HEK293 (cell line): ENCODE data around the gene DHDH.
A peak's percentile ranks its signal among the peaks of the same experiment; 100 is the strongest.

Experiments
- CTCF ChIA-PET: fragments of 350-600 bp; formaldehyde crosslinking; extraction: SDS; loops from one replicate; lab custom pipeline; 2021; ENCODE audit warnings: antibody characterized with exemption; lab: Yijun Ruan, JAX
- POLR2A ChIA-PET: fragments of 300-600 bp; formaldehyde crosslinking; extraction: SDS; loops from one replicate; lab custom pipeline; 2020; ENCODE audit warnings: antibody characterized with exemption, inconsistent platforms; lab: Yijun Ruan, JAX
- H3K27ac ChIP-seq: fragments of 200-500 bp; sonication (Bioruptor generic); 2 replicates; pipeline ENCODE4 v1.5.1; 2014; ENCODE audit warnings: low read depth, low read length, control low read depth, inconsistent platforms; ENCODE audit errors: extremely low read depth
- H3K36me3 ChIP-seq, 2 experiments: fragments of 200-500 bp in 1 of 2; sonication (Bioruptor generic) in 1 of 2; 1 replicate in 1 of 2; 2 replicates in 1 of 2; pipeline ENCODE4 v1.5.1; 2014 to 2017; ENCODE audit warnings: inconsistent platforms in 2 of 2, low read length in 2 of 2; ENCODE audit not compliant: control insufficient read depth in 2 of 2, insufficient read depth in 1 of 2
- H3K4me1 ChIP-seq: fragments of 200-500 bp; sonication (Bioruptor generic); 2 replicates; pipeline ENCODE4 v1.5.1; 2014; ENCODE audit warnings: mild to moderate bottlenecking, low read length, inconsistent platforms; ENCODE audit not compliant: control insufficient read depth, insufficient read depth
- H3K4me3 ChIP-seq: 2 replicates; pipeline ENCODE4 v1.5.1; 2011; ENCODE audit warnings: low read depth, mild to moderate bottlenecking, control low read depth, low read length, moderate library complexity
- H3K9me3 ChIP-seq: fragments of 200-500 bp; sonication (Bioruptor generic); 2 replicates; pipeline ENCODE4 v1.5.1; 2014; ENCODE audit warnings: low read depth, low read length, inconsistent platforms; ENCODE audit not compliant: control insufficient read depth, insufficient read depth
- GLIS1 ChIP-seq: fragments of 450-650 bp; formaldehyde crosslinking; IDR thresholded peaks from 2 replicates; pipeline ENCODE4 v1.5.1; 2016; ENCODE audit warnings: missing biosample characterization, missing genetic modification characterization
- GLIS2 ChIP-seq: fragments of 450-650 bp; formaldehyde crosslinking; IDR thresholded peaks from 2 replicates; pipeline ENCODE4 v1.5.1; 2016; ENCODE audit warnings: missing biosample characterization, missing genetic modification characterization
- IKZF3 ChIP-seq: fragments of 450-650 bp; IDR thresholded peaks from 2 replicates; pipeline ENCODE4 v1.5.0; 2018; ENCODE audit warnings: missing biosample characterization, mild to moderate bottlenecking, missing genetic modification characterization, moderate library complexity
- KLF1 ChIP-seq: fragments of 450-650 bp; formaldehyde crosslinking; IDR thresholded peaks from 2 replicates; pipeline ENCODE4 v1.5.1; 2016; ENCODE audit warnings: missing biosample characterization, missing genetic modification characterization
- SCRT1 ChIP-seq: fragments of 450-650 bp; formaldehyde crosslinking; IDR thresholded peaks from 2 replicates; pipeline ENCODE4 v1.5.1; 2016; ENCODE audit warnings: missing biosample characterization, missing genetic modification characterization, borderline replicate concordance
- SCRT2 ChIP-seq: fragments of 450-650 bp; formaldehyde crosslinking; IDR thresholded peaks from 2 replicates; pipeline ENCODE4 v1.5.1; 2016; ENCODE audit warnings: missing biosample characterization, missing genetic modification characterization
- ZNF211 ChIP-seq: fragments of 450-650 bp; formaldehyde crosslinking; IDR thresholded peaks from 2 replicates; pipeline ENCODE4 v1.5.1; 2016; ENCODE audit warnings: low read depth, missing biosample characterization, missing genetic modification characterization
- ZNF335 ChIP-seq: fragments of 450-650 bp; formaldehyde crosslinking; conservative IDR thresholded peaks from 2 replicates; pipeline ENCODE4 v1.5.1; 2016; ENCODE audit warnings: missing biosample characterization, missing genetic modification characterization
- ZNF350 ChIP-seq: fragments of 450-650 bp; formaldehyde crosslinking; IDR thresholded peaks from 2 replicates; pipeline ENCODE4 v1.5.0; 2017; ENCODE audit warnings: missing biosample characterization, mild to moderate bottlenecking, missing genetic modification characterization
- ZNF404 ChIP-seq: fragments of 450-650 bp; formaldehyde crosslinking; IDR thresholded peaks from 2 replicates; pipeline ENCODE4 v1.5.1; 2017; ENCODE audit warnings: missing biosample characterization, missing genetic modification characterization
- ZNF423 ChIP-seq: fragments of 450-650 bp; formaldehyde crosslinking; IDR thresholded peaks from 2 replicates; pipeline ENCODE4 v1.5.1; 2016; ENCODE audit warnings: missing biosample characterization, missing genetic modification characterization
- ZNF433 ChIP-seq: fragments of 450-650 bp; formaldehyde crosslinking; IDR thresholded peaks from 2 replicates; pipeline ENCODE4 v1.5.1; 2016; ENCODE audit warnings: missing biosample characterization, missing genetic modification characterization, low read depth
- ZNF521 ChIP-seq: fragments of 450-650 bp; formaldehyde crosslinking; IDR thresholded peaks from 2 replicates; pipeline ENCODE4 v1.5.1; 2017; ENCODE audit warnings: missing biosample characterization, mild to moderate bottlenecking, missing genetic modification characterization
- ZNF558 ChIP-seq: fragments of 450-650 bp; formaldehyde crosslinking; IDR thresholded peaks from 2 replicates; pipeline ENCODE4 v1.5.1; 2016; ENCODE audit warnings: missing biosample characterization, missing genetic modification characterization
- ZNF660 ChIP-seq: fragments of 450-650 bp; IDR thresholded peaks from 2 replicates; pipeline ENCODE4 v1.5.1; 2018; ENCODE audit warnings: missing biosample characterization, mild to moderate bottlenecking, missing genetic modification characterization
- ZNF843 ChIP-seq: fragments of 450-650 bp; formaldehyde crosslinking; IDR thresholded peaks from 2 replicates; pipeline ENCODE4 v1.5.1; 2016; ENCODE audit warnings: missing biosample characterization, missing genetic modification characterization
- ZXDB ChIP-seq: fragments of 450-650 bp; formaldehyde crosslinking; IDR thresholded peaks from 2 replicates; pipeline ENCODE4 v1.5.1; 2016; ENCODE audit warnings: missing biosample characterization, missing genetic modification characterization
- TF ChIP-seq, protein P1 (sequence below): fragments of 450-650 bp; formaldehyde crosslinking; IDR thresholded peaks from 2 replicates; pipeline ENCODE4 v1.5.1; 2016; ENCODE audit warnings: missing biosample characterization, missing genetic modification characterization
- TF ChIP-seq, protein P2 (sequence below): fragments of 450-650 bp; formaldehyde crosslinking; IDR thresholded peaks from 2 replicates; pipeline ENCODE4 v1.5.1; 2016; ENCODE audit warnings: missing biosample characterization, missing genetic modification characterization
- TF ChIP-seq, protein P3 (sequence below): fragments of 450-650 bp; formaldehyde crosslinking; IDR thresholded peaks from 2 replicates; pipeline ENCODE4 v1.5.1; 2017; ENCODE audit warnings: missing biosample characterization, missing genetic modification characterization
- TF ChIP-seq, protein P4 (sequence below): fragments of 450-650 bp; formaldehyde crosslinking; IDR thresholded peaks from 2 replicates; pipeline ENCODE4 v1.5.1; 2017; ENCODE audit warnings: missing biosample characterization, missing genetic modification characterization

Gene DHDH

DNA sequence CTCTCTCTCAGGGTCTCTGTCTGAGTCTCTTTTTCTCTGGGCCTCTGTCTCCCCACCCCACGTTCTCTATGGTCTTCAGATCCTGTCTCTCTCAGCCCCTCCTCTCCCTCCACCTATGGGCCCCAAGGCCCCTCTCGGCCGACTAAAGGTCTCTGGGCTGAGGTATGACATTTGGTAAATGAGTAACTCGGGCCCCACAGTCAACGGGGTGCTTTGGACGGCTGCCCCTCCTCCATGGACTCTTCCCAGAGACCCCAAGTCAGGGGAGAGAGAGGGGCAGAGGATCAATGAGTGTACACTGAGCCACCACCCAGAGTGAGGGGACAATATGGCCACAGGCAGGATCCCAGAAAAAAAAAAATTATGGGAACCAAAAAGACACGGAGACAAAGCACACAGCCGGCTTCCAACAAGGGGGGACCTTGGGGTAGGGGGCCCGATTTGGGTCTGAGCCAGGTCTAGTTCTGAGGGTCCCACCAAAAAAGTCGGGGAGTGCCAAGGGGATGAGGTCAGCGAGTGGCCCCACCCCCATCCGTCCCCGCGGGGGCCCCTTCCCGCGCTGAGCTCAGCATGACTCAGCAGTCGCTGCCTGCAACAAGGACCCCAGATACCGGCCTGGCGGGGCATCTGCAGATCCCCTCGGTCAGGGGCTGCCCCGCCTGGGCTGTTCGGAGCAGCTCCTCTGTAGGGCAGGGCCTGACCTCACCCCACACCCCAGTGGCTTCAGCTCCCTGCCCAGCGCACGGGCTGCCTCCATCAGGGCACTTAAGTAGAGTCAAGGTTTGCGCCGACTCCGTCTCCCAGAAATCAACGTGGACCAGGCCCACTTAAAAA lies 30.1 kb downstream of the DHDH start (continued):
- TF ChIP-seq, protein P1, sequence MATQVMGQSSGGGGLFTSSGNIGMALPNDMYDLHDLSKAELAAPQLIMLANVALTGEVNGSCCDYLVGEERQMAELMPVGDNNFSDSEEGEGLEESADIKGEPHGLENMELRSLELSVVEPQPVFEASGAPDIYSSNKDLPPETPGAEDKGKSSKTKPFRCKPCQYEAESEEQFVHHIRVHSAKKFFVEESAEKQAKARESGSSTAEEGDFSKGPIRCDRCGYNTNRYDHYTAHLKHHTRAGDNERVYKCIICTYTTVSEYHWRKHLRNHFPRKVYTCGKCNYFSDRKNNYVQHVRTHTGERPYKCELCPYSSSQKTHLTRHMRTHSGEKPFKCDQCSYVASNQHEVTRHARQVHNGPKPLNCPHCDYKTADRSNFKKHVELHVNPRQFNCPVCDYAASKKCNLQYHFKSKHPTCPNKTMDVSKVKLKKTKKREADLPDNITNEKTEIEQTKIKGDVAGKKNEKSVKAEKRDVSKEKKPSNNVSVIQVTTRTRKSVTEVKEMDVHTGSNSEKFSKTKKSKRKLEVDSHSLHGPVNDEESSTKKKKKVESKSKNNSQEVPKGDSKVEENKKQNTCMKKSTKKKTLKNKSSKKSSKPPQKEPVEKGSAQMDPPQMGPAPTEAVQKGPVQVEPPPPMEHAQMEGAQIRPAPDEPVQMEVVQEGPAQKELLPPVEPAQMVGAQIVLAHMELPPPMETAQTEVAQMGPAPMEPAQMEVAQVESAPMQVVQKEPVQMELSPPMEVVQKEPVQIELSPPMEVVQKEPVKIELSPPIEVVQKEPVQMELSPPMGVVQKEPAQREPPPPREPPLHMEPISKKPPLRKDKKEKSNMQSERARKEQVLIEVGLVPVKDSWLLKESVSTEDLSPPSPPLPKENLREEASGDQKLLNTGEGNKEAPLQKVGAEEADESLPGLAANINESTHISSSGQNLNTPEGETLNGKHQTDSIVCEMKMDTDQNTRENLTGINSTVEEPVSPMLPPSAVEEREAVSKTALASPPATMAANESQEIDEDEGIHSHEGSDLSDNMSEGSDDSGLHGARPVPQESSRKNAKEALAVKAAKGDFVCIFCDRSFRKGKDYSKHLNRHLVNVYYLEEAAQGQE = no peak
- TF ChIP-seq SCRT2 (tag by site-specific recombination) (peak; percentile 57; the same call in 1 of the 2 replicates), KLF1 (tag by site-specific recombination) (peak; percentile 62), ZNF521 (tag by site-specific recombination) (no peak)

DNA sequence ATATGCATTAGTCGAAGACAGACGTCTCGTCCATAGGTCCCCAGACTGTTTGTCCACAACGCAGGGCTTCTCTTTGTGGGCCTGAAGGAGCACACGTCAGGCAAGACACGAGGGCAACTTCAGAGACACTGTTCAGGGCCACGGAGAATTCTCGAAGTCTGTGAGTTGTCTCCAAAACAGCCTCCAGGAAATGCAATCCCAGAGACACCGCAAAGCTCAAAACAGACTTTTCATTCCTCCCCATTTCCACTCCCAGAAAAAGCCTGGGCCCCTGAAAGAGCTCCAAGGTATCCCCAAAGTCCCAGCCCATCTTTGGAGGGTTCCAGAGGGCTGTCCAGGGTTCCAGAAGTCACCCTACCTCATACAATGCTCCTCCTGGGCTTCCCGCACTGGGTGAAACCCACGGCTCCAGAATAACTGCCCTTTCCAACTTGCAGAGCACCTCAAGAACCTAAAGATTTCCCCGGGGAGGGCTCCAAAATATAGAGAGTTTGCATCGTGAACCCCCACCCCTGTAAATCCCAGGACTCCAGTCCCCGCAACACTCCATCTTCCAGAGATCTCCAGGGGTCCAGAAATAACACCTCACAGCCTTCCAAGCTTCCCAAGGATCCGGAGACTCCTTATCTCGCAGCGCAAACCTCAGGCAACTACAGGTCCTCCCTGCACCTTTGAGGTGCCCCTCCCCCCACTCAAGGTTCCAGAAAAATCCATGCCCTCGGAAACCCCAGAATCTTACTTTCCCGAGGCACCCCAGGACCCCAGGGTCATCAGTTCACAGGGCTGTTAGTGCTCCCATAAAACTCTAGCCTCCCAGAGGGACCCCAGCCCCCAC lies 30.9 kb downstream of the DHDH start:
- H3K36me3 ChIP-seq = peaks cover 0 to 45% of the 10 kb centered on the region in 2 experiments; a peak in 2 of 3 replicates
- TF ChIP-seq ZNF211 (tag by site-specific recombination) = no peak
- TF ChIP-seq ZNF335 (tag by site-specific recombination) = peak; percentile 95
- TF ChIP-seq, protein P2, sequence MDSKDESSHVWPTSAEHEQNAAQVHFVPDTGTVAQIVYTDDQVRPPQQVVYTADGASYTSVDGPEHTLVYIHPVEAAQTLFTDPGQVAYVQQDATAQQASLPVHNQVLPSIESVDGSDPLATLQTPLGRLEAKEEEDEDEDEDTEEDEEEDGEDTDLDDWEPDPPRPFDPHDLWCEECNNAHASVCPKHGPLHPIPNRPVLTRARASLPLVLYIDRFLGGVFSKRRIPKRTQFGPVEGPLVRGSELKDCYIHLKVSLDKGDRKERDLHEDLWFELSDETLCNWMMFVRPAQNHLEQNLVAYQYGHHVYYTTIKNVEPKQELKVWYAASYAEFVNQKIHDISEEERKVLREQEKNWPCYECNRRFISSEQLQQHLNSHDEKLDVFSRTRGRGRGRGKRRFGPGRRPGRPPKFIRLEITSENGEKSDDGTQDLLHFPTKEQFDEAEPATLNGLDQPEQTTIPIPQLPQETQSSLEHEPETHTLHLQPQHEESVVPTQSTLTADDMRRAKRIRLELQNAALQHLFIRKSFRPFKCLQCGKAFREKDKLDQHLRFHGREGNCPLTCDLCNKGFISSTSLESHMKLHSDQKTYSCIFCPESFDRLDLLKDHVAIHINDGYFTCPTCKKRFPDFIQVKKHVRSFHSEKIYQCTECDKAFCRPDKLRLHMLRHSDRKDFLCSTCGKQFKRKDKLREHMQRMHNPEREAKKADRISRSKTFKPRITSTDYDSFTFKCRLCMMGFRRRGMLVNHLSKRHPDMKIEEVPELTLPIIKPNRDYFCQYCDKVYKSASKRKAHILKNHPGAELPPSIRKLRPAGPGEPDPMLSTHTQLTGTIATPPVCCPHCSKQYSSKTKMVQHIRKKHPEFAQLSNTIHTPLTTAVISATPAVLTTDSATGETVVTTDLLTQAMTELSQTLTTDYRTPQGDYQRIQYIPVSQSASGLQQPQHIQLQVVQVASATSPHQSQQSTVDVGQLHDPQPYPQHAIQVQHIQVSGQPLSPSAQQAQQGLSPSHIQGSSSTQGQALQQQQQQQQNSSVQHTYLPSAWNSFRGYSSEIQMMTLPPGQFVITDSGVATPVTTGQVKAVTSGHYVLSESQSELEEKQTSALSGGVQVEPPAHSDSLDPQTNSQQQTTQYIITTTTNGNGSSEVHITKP (tag by site-specific recombination) = peak; percentile 63
- TF ChIP-seq ZNF433 (tag by site-specific recombination) = no peak
- TF ChIP-seq ZNF843 (tag by site-specific recombination) = peak; percentile 26; the same call in 1 of the 2 replicates
- TF ChIP-seq SCRT1 = no peak
- TF ChIP-seq ZNF558 (tag by site-specific recombination) = no peak
- 0 out of 2 replicates have a peak, but pooled peaks have one; percentile 3 for TF ChIP-seq GLIS1 (tag by site-specific recombination)
- no peak for TF ChIP-seq ZNF350 (tag by site-specific recombination)
- TF ChIP-seq, protein P3, sequence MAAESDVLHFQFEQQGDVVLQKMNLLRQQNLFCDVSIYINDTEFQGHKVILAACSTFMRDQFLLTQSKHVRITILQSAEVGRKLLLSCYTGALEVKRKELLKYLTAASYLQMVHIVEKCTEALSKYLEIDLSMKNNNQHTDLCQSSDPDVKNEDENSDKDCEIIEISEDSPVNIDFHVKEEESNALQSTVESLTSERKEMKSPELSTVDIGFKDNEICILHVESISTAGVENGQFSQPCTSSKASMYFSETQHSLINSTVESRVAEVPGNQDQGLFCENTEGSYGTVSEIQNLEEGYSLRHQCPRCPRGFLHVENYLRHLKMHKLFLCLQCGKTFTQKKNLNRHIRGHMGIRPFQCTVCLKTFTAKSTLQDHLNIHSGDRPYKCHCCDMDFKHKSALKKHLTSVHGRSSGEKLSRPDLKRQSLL = peak; percentile 46
- peak; percentile 84 for TF ChIP-seq ZXDB (tag by site-specific recombination)
- TF ChIP-seq ZNF423 (tag by site-specific recombination) = no peak
- TF ChIP-seq IKZF3 (tag by site-specific recombination) = peak; percentile 71; the same call in 1 of the 2 replicates
- TF ChIP-seq ZNF660 = no peak
- 0 out of 2 replicates have a peak, but pooled peaks have one; percentile 3 for TF ChIP-seq GLIS2 (tag by site-specific recombination)
- TF ChIP-seq, protein P4, sequence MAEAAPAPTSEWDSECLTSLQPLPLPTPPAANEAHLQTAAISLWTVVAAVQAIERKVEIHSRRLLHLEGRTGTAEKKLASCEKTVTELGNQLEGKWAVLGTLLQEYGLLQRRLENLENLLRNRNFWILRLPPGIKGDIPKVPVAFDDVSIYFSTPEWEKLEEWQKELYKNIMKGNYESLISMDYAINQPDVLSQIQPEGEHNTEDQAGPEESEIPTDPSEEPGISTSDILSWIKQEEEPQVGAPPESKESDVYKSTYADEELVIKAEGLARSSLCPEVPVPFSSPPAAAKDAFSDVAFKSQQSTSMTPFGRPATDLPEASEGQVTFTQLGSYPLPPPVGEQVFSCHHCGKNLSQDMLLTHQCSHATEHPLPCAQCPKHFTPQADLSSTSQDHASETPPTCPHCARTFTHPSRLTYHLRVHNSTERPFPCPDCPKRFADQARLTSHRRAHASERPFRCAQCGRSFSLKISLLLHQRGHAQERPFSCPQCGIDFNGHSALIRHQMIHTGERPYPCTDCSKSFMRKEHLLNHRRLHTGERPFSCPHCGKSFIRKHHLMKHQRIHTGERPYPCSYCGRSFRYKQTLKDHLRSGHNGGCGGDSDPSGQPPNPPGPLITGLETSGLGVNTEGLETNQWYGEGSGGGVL (tag by site-specific recombination) = peak; percentile 14; the same call in 1 of the 2 replicates
- TF ChIP-seq ZNF404 (tag by site-specific recombination) = no peak
- TF ChIP-seq, all 188 proteins: peak for 9
- H3K4me3 ChIP-seq = no peak overlapping the region
- ChIA-PET CTCF (interaction anchor here (0.6 to 1.4 kb wide), 7 partner anchors 12 to 121 kb away, joined by 3 to 5 read pairs (median 3); partner anchors contain the start of genes GYS1, LHB and RUVBL2), POLR2A (interaction anchor here (0.5 to 4.2 kb wide), 11 partner anchors 10 to 471 kb away, joined by 3 to 34 read pairs (median 5); partner anchors contain the start of genes BAX, GYS1, NUCB1 and PPP1R15A)
- H3K27ac ChIP-seq = peak overlapping the region; percentile 82
- H3K4me1 ChIP-seq = peaks cover 20% of the 10 kb centered on the region
- H3K9me3 ChIP-seq = no peaks in the 10 kb centered on the region
